K562 (cell line): Measurements from ENCODE around the gene HLCS. TPM values are rescaled to one million over a fixed set of nuclear protein-coding genes. Genes with fewer than 3 reads are reported as not detected.

Experiments
- BRF2 ChIP-seq: IDR thresholded peaks from 3 replicates; pipeline ENCODE4 v1.6.1; 2011; ENCODE audit warnings: borderline replicate concordance, mild to moderate bottlenecking; ENCODE audit not compliant: insufficient read length, insufficient read depth
- CBFA2T2 ChIP-seq: fragments of 450-650 bp; conservative IDR thresholded peaks from 2 replicates; pipeline ENCODE4 v1.6.1; 2017; ENCODE audit warnings: mild to moderate bottlenecking
- ETV5 ChIP-seq: sonication (generic); formaldehyde crosslinking; IDR thresholded peaks from 2 replicates; pipeline ENCODE4 v1.4.0; 2020; ENCODE audit warnings: low read depth, mild to moderate bottlenecking, missing genetic modification reagents
- HOXB6 ChIP-seq: fragments of 250-450 bp; sonication (Bioruptor Pico); IDR thresholded peaks from 2 replicates; pipeline ENCODE4 v1.5.1; 2022; ENCODE audit warnings: mild to moderate bottlenecking, borderline replicate concordance
- STAT5A ChIP-seq: IDR thresholded peaks from 2 replicates; pipeline ENCODE4 v1.6.1; 2012; ENCODE audit warnings: low read length, inconsistent platforms, borderline replicate concordance
- VEZF1 ChIP-seq: fragments of 200-800 bp; sonication (Bioruptor generic); IDR thresholded peaks from 2 replicates; pipeline ENCODE4 v1.6.1; 2017; ENCODE audit warnings: missing genetic modification characterization, missing compliant biosample characterization
- ZNF23 ChIP-seq: fragments of 250-450 bp; sonication (Bioruptor Pico); IDR thresholded peaks from 2 replicates; pipeline ENCODE4 v1.4.0; 2020; ENCODE audit warnings: mild to moderate bottlenecking
- polyA plus RNA-seq, 8 experiments: library from polyadenylated mRNA; depleted of rRNA in 4 of 8; stranded (reverse) in 5 of 8; unstranded in 3 of 8; fragments of >200 nt; fragmentation: Nextera tagmentation in 2 of 8; fragmentation: Illumina TruSeq in 1 of 8; extraction: Ambion mirVana in 2 of 8; extraction: Trizol in 1 of 8; gene quantifications; 2 replicates each; pipeline versions ENCODE4 v1.2.1 to v1.2.3, GENCODE V29; 2011 to 2014; ENCODE audit warnings: inconsistent platforms in 1 of 8, missing spikeins in 1 of 8
- total RNA-seq, 7 experiments: library from RNA; depleted of rRNA in 6 of 7; stranded (reverse); fragments of >200 nt in 6 of 7; fragmentation: Illumina TruSeq in 2 of 7; extraction: Trizol in 2 of 7; gene quantifications; 2 replicates each; pipeline versions ENCODE4 v1.2.1 to v1.2.3, GENCODE V29; 2011 to 2021; ENCODE audit warnings: low replicate concordance in 1 of 7

HLCS gene
- total and polyA plus RNA-seq, 9 of the 15 experiments (the other 6 are each of a cell fraction or from before 2014, with no cell fraction given): 3.0 to 21.5 (median 17.1) TPM

GRCh38 chr21:36859744-36860501, 106.5 kb downstream of the HLCS start (continued):
- TF ChIP-seq BRF2: no peak
- peak; percentile 16; the same call in 1 of the 2 replicates for TF ChIP-seq VEZF1
- TF ChIP-seq STAT5A: no peak
- no peak for TF ChIP-seq ETV5 (CRISPR knock-in tag)
- no peak for TF ChIP-seq HOXB6 (CRISPR knock-in tag)
- TF ChIP-seq CBFA2T2: no peak
- TF ChIP-seq ZNF23 (CRISPR knock-in tag): no peak
